NCI-H82 (cell line): Measurements from ENCODE around the gene PLXNB3.
A peak's percentile ranks its signal among the peaks of the same experiment; 100 is the strongest.

Experiments used
- DNase-seq: peaks from one replicate; lab custom pipeline; 2025; lab: John Stamatoyannopoulos, UW

PLXNB3 gene

GRCh38 chrX:153793291-153793690, 29.2 kb downstream of the PLXNB3 start:
- DNase-seq = no peak

GRCh38 chrX:153794018-153794896, 30.2 kb downstream of the PLXNB3 start, which contains the start of the genes IDH3G and SSR4:
TSS of gene IDH3G (minus strand) at chrX:153794375. CDS start at chrX:153794326, 49 bp downstream.
TSS of gene SSR4 (plus strand) at chrX:153794668. CDS start at chrX:153794688, 20 bp downstream.
- peak; percentile 98 for DNase-seq

- no peak for DNase-seq
These were observed 31.1 kb downstream of the PLXNB3 start for GRCh38 chrX:153794897-153795816.

- DNase-seq = no peak
These were observed 33.5 kb downstream of the PLXNB3 start for GRCh38 chrX:153797415-153798015.

GRCh38 chrX:153799326-153799725, 35.3 kb downstream of the PLXNB3 start:
- no peak for DNase-seq

- no peak for DNase-seq
These were observed 36.2 kb downstream of the PLXNB3 start for GRCh38 chrX:153800177-153800722.

GRCh38 chrX:153800746-153801145, 36.7 kb downstream of the PLXNB3 start:
- DNase-seq = no peak

- DNase-seq = no peak
These were observed 37.6 kb downstream of the PLXNB3 start for GRCh38 chrX:153801669-153802068.

- DNase-seq = no peak
These were observed 38.5 kb downstream of the PLXNB3 start for GRCh38 chrX:153802513-153803045.

- no peak for DNase-seq
These were observed 39.4 kb downstream of the PLXNB3 start for GRCh38 chrX:153803211-153804099.

GRCh38 chrX:153804100-153804595, 40.1 kb downstream of the PLXNB3 start:
- DNase-seq = no peak

GRCh38 chrX:153804621-153805020, 40.6 kb downstream of the PLXNB3 start:
- DNase-seq = no peak

- no peak for DNase-seq
These were observed 41.4 kb downstream of the PLXNB3 start for GRCh38 chrX:153805436-153805835.

- no peak for DNase-seq
These were observed 43.0 kb downstream of the PLXNB3 start for GRCh38 chrX:153806999-153807575.

GRCh38 chrX:153807976-153808375, 43.9 kb downstream of the PLXNB3 start:
- DNase-seq = no peak

- DNase-seq = no peak
These were observed 48.2 kb downstream of the PLXNB3 start for GRCh38 chrX:153812220-153812619.

- DNase-seq = no peak
These were observed 49.1 kb downstream of the PLXNB3 start for GRCh38 chrX:153813161-153813560.

- no peak for DNase-seq
These were observed 50.7 kb downstream of the PLXNB3 start for GRCh38 chrX:153814591-153815315.
